HEK293 (cell line): ENCODE measurements around the gene ACSM2B.

ENCODE experiments used
- CTCF ChIA-PET: fragments of 350-600 bp; formaldehyde crosslinking; extraction: SDS; loops from one replicate; lab custom pipeline; 2021; ENCODE audit warnings: antibody characterized with exemption; lab: Yijun Ruan, JAX
- POLR2A ChIA-PET: fragments of 300-600 bp; formaldehyde crosslinking; extraction: SDS; loops from one replicate; lab custom pipeline; 2020; ENCODE audit warnings: antibody characterized with exemption, inconsistent platforms; lab: Yijun Ruan, JAX
- H3K27ac ChIP-seq: fragments of 200-500 bp; sonication (Bioruptor generic); 2 replicates; pipeline ENCODE4 v1.5.1; 2014; ENCODE audit warnings: low read depth, low read length, control low read depth, inconsistent platforms; ENCODE audit errors: extremely low read depth
- H3K36me3 ChIP-seq, 2 experiments: fragments of 200-500 bp in 1 of 2; sonication (Bioruptor generic) in 1 of 2; 1 replicate in 1 of 2; 2 replicates in 1 of 2; pipeline ENCODE4 v1.5.1; 2014 to 2017; ENCODE audit warnings: inconsistent platforms in 2 of 2, low read length in 2 of 2; ENCODE audit not compliant: control insufficient read depth in 2 of 2, insufficient read depth in 1 of 2
- H3K4me1 ChIP-seq: fragments of 200-500 bp; sonication (Bioruptor generic); 2 replicates; pipeline ENCODE4 v1.5.1; 2014; ENCODE audit warnings: mild to moderate bottlenecking, low read length, inconsistent platforms; ENCODE audit not compliant: control insufficient read depth, insufficient read depth
- H3K4me3 ChIP-seq: 2 replicates; pipeline ENCODE4 v1.5.1; 2011; ENCODE audit warnings: low read depth, mild to moderate bottlenecking, control low read depth, low read length, moderate library complexity
- H3K9me3 ChIP-seq: fragments of 200-500 bp; sonication (Bioruptor generic); 2 replicates; pipeline ENCODE4 v1.5.1; 2014; ENCODE audit warnings: low read depth, low read length, inconsistent platforms; ENCODE audit not compliant: control insufficient read depth, insufficient read depth
- GLI2 ChIP-seq: fragments of 450-650 bp; formaldehyde crosslinking; IDR thresholded peaks from 2 replicates; pipeline ENCODE4; 2017; ENCODE audit warnings: missing biosample characterization, missing genetic modification characterization, low read depth, borderline replicate concordance
- KLF7 ChIP-seq: fragments of 450-650 bp; formaldehyde crosslinking; IDR thresholded peaks from 2 replicates; pipeline ENCODE4 v1.5.1; 2016; ENCODE audit warnings: missing biosample characterization, missing genetic modification characterization, borderline replicate concordance
- MZF1 ChIP-seq: fragments of 450-650 bp; formaldehyde crosslinking; IDR thresholded peaks from 2 replicates; pipeline ENCODE4 v1.5.1; 2017; ENCODE audit warnings: missing biosample characterization, missing genetic modification characterization, borderline replicate concordance
- RBAK ChIP-seq: fragments of 450-650 bp; formaldehyde crosslinking; IDR thresholded peaks from 2 replicates; pipeline ENCODE4 v1.5.1; 2016; ENCODE audit warnings: missing biosample characterization, missing genetic modification characterization
- REPIN1 ChIP-seq: fragments of 450-650 bp; formaldehyde crosslinking; IDR thresholded peaks from 2 replicates; pipeline ENCODE4 v1.5.1; 2017; ENCODE audit warnings: missing biosample characterization, missing genetic modification characterization, low read depth
- SALL2 ChIP-seq: fragments of 450-650 bp; formaldehyde crosslinking; IDR thresholded peaks from 2 replicates; pipeline ENCODE4 v1.5.0; 2017; ENCODE audit warnings: missing biosample characterization, mild to moderate bottlenecking, missing genetic modification characterization, borderline replicate concordance
- SP3 ChIP-seq: fragments of 450-650 bp; formaldehyde crosslinking; IDR thresholded peaks from 2 replicates; pipeline ENCODE4 v1.5.1; 2016; ENCODE audit warnings: missing biosample characterization, missing genetic modification characterization
- YY2 ChIP-seq: fragments of 450-650 bp; formaldehyde crosslinking; IDR thresholded peaks from 2 replicates; pipeline ENCODE4 v1.5.1; 2016; ENCODE audit warnings: missing biosample characterization, missing genetic modification characterization
- ZBTB7A ChIP-seq: fragments of 450-650 bp; formaldehyde crosslinking; IDR thresholded peaks from 2 replicates; pipeline ENCODE4 v1.5.1; 2016; ENCODE audit warnings: low read depth, missing biosample characterization, missing genetic modification characterization
- ZNF140 ChIP-seq: fragments of 450-650 bp; formaldehyde crosslinking; IDR thresholded peaks from 2 replicates; pipeline ENCODE4 v1.5.1; 2016; ENCODE audit warnings: missing biosample characterization, missing genetic modification characterization
- ZNF155 ChIP-seq: fragments of 450-650 bp; formaldehyde crosslinking; IDR thresholded peaks from 2 replicates; pipeline ENCODE4 v1.5.1; 2016; ENCODE audit warnings: missing biosample characterization, missing genetic modification characterization
- ZNF16 ChIP-seq: fragments of 450-650 bp; formaldehyde crosslinking; IDR thresholded peaks from 2 replicates; pipeline ENCODE4 v1.5.1; 2016; ENCODE audit warnings: low read depth, missing biosample characterization, missing genetic modification characterization
- ZNF211 ChIP-seq: fragments of 450-650 bp; formaldehyde crosslinking; IDR thresholded peaks from 2 replicates; pipeline ENCODE4 v1.5.1; 2016; ENCODE audit warnings: low read depth, missing biosample characterization, missing genetic modification characterization
- ZNF221 ChIP-seq: fragments of 450-650 bp; formaldehyde crosslinking; IDR thresholded peaks from 2 replicates; pipeline ENCODE4 v1.5.1; 2017; ENCODE audit warnings: missing biosample characterization, missing genetic modification characterization, borderline replicate concordance
- ZNF239 ChIP-seq: fragments of 450-650 bp; formaldehyde crosslinking; IDR thresholded peaks from 2 replicates; pipeline ENCODE4 v1.5.1; 2016; ENCODE audit warnings: missing biosample characterization, missing genetic modification characterization
- ZNF302 ChIP-seq: fragments of 450-650 bp; formaldehyde crosslinking; IDR thresholded peaks from 2 replicates; pipeline ENCODE4 v1.5.1; 2016; ENCODE audit warnings: missing biosample characterization, missing genetic modification characterization, low read depth
- ZNF324 ChIP-seq: fragments of 450-650 bp; formaldehyde crosslinking; IDR thresholded peaks from 2 replicates; pipeline ENCODE4 v1.5.1; 2016; ENCODE audit warnings: missing biosample characterization, missing genetic modification characterization
- ZNF354C ChIP-seq: fragments of 450-650 bp; formaldehyde crosslinking; IDR thresholded peaks from 2 replicates; pipeline ENCODE4 v1.5.1; 2016; ENCODE audit warnings: missing biosample characterization, missing genetic modification characterization, low read depth, borderline replicate concordance
- ZNF501 ChIP-seq: fragments of 450-650 bp; formaldehyde crosslinking; IDR thresholded peaks from 2 replicates; pipeline ENCODE4 v1.5.1; 2016; ENCODE audit warnings: missing biosample characterization, missing genetic modification characterization
- ZNF510 ChIP-seq: fragments of 450-650 bp; formaldehyde crosslinking; IDR thresholded peaks from 2 replicates; pipeline ENCODE4 v1.5.1; 2018; ENCODE audit warnings: mild to moderate bottlenecking, missing genetic modification characterization, missing biosample characterization; ENCODE audit not compliant: insufficient replicate concordance
- ZNF548 ChIP-seq: fragments of 450-650 bp; formaldehyde crosslinking; IDR thresholded peaks from 2 replicates; pipeline ENCODE4 v1.5.1; 2016; ENCODE audit warnings: missing biosample characterization, missing genetic modification characterization
- ZNF670 ChIP-seq: fragments of 450-650 bp; formaldehyde crosslinking; IDR thresholded peaks from 2 replicates; pipeline ENCODE4 v1.5.1; 2016; ENCODE audit warnings: missing biosample characterization, missing genetic modification characterization, low read depth
- ZNF76 ChIP-seq: fragments of 450-650 bp; formaldehyde crosslinking; IDR thresholded peaks from 2 replicates; pipeline ENCODE4; 2016; ENCODE audit warnings: low read depth, missing biosample characterization, missing genetic modification characterization, borderline replicate concordance
- ZNF776 ChIP-seq: fragments of 450-650 bp; formaldehyde crosslinking; IDR thresholded peaks from 2 replicates; pipeline ENCODE4 v1.5.0; 2017; ENCODE audit warnings: missing biosample characterization, missing genetic modification characterization, borderline replicate concordance
- ZSCAN18 ChIP-seq: fragments of 450-650 bp; formaldehyde crosslinking; IDR thresholded peaks from 2 replicates; pipeline ENCODE4 v1.5.1; 2016; ENCODE audit warnings: missing biosample characterization, missing genetic modification characterization
- ZXDB ChIP-seq: fragments of 450-650 bp; formaldehyde crosslinking; IDR thresholded peaks from 2 replicates; pipeline ENCODE4 v1.5.1; 2016; ENCODE audit warnings: missing biosample characterization, missing genetic modification characterization
- TF ChIP-seq, protein P1 (sequence below): fragments of 450-650 bp; formaldehyde crosslinking; IDR thresholded peaks from 2 replicates; pipeline ENCODE4 v1.5.1; 2016; ENCODE audit warnings: missing biosample characterization, missing genetic modification characterization

Gene ACSM2B

DNA sequence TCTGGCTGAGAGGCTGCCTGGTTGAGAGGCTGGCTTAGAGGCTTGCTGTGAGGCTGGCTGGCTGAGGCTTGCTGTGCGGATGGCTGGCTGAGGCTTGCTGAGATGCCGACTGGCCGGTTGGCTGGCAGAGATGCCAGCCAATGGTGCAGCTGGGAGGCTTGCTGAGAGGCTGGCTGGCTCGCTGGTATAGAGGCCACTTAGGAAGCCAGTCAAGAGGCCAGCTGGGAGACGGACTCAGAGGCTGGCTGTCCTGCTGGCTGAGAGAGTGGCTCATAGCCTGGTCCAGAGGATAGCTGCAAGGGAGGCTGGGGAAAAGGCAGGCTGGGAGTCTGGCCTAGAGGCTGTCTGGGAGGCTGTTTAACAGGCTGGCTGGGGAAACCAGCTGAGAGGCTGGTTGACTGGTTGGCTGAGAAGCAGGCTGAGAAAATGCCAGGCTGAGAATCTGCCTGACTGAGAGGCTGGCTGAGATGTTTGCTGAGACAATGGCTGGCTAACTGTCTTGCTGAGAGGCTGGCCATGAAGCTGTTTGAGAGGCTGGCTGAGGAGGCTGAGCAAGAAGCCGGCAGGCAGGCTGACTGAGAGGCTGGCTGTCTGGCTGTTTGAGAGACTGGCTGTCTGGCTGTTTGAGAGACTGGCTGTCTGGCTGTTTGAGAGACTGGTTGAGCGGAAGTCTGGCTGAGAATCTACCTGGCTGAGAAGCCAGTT, 37.5 kb upstream of the ACSM2B start (continued):
- TF ChIP-seq SP3 (tag by site-specific recombination), result no peak
- no peak for TF ChIP-seq ZNF221 (tag by site-specific recombination)
- no peak for TF ChIP-seq ZNF76 (tag by site-specific recombination)
- TF ChIP-seq SALL2, result no peak
- TF ChIP-seq ZNF776, result no peak
- TF ChIP-seq ZNF140 (tag by site-specific recombination), result no peak
- no peak for TF ChIP-seq MZF1 (tag by site-specific recombination)
- TF ChIP-seq ZSCAN18 (tag by site-specific recombination), result no peak
- no peak for TF ChIP-seq ZXDB
- TF ChIP-seq, protein P1, sequence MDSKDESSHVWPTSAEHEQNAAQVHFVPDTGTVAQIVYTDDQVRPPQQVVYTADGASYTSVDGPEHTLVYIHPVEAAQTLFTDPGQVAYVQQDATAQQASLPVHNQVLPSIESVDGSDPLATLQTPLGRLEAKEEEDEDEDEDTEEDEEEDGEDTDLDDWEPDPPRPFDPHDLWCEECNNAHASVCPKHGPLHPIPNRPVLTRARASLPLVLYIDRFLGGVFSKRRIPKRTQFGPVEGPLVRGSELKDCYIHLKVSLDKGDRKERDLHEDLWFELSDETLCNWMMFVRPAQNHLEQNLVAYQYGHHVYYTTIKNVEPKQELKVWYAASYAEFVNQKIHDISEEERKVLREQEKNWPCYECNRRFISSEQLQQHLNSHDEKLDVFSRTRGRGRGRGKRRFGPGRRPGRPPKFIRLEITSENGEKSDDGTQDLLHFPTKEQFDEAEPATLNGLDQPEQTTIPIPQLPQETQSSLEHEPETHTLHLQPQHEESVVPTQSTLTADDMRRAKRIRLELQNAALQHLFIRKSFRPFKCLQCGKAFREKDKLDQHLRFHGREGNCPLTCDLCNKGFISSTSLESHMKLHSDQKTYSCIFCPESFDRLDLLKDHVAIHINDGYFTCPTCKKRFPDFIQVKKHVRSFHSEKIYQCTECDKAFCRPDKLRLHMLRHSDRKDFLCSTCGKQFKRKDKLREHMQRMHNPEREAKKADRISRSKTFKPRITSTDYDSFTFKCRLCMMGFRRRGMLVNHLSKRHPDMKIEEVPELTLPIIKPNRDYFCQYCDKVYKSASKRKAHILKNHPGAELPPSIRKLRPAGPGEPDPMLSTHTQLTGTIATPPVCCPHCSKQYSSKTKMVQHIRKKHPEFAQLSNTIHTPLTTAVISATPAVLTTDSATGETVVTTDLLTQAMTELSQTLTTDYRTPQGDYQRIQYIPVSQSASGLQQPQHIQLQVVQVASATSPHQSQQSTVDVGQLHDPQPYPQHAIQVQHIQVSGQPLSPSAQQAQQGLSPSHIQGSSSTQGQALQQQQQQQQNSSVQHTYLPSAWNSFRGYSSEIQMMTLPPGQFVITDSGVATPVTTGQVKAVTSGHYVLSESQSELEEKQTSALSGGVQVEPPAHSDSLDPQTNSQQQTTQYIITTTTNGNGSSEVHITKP (tag by site-specific recombination), result no peak

GRCh38 chr16:20612551-20613480, 36.6 kb upstream of the ACSM2B start:
- H3K9me3 ChIP-seq, result no peaks in the 10 kb centered on the region
- CTCF ChIA-PET, result no interaction called here
- H3K36me3 ChIP-seq, result no peaks in the 10 kb centered on the region
- POLR2A ChIA-PET, result no interaction called here
- no peaks in the 10 kb centered on the region for H3K4me1 ChIP-seq
- no peak for TF ChIP-seq ZNF302 (tag by site-specific recombination)
- TF ChIP-seq ZBTB7A (tag by site-specific recombination), result no peak
- TF ChIP-seq ZNF354C, result no peak
- TF ChIP-seq ZNF548 (tag by site-specific recombination), result no peak
- no peak for TF ChIP-seq ZNF324 (tag by site-specific recombination)
- TF ChIP-seq ZNF510 (tag by site-specific recombination), result no peak
- TF ChIP-seq KLF7, result no peak
- TF ChIP-seq ZNF211 (tag by site-specific recombination), result no peak
- no peak for TF ChIP-seq YY2
- TF ChIP-seq ZNF155 (tag by site-specific recombination), result no peak
- no peak for TF ChIP-seq REPIN1 (tag by site-specific recombination)
- TF ChIP-seq ZNF501 (tag by site-specific recombination), result no peak
- no peak for TF ChIP-seq ZNF670 (tag by site-specific recombination)
- no peak for TF ChIP-seq RBAK (tag by site-specific recombination)
- no peak for TF ChIP-seq GLI2 (tag by site-specific recombination)
- TF ChIP-seq ZNF16 (tag by site-specific recombination), result no peak
- TF ChIP-seq ZNF239, result no peak
- no peak overlapping the region for H3K27ac ChIP-seq
- no peak overlapping the region for H3K4me3 ChIP-seq
